ENCODE results near the gene PTPN23. TPM values are rescaled to one million over a fixed set of nuclear protein-coding genes. Genes with fewer than 3 reads are reported as not detected.

PTPN23 gene
- total and polyA plus RNA-seq, 8 donors: 8.6 to 120 (median 27.6) TPM

DNA sequence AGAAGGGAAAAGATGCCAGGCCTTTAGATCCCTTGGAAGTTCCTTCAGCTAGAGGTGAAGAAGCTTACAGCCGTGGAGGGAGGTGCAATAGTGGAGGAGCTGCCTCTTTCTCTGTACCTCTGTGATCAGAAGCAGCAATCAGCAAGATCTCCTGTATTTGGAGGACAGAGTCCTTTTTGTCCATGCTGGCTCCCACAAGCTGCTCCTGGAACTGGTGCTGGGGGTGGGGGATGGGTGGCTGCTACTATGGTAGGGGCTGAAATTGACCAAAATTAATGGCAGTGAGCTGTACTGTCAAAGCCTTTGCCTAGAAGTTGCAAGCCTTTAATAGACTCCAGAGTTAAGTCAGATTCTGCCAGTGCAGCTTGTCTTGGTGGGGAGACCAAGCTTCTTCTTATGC, 18.2 kb downstream of the PTPN23 start:
- Histone ChIP-seq H3K4me1 (peaks cover 15 to 54% (median 37%) of the 10 kb centered on the region in 4 donors), H3K27me3 (no peaks in the 10 kb centered on the region), H3K36me3 (peaks cover 10 to 70% (median 67%) of the 10 kb centered on the region in 4 donors), H3K27ac (peak overlapping the region in 1 of 5 donors; percentile 57), H3K4me3 (no peak overlapping the region), H3K9me3 (no peaks in the 10 kb centered on the region)
- no peak for DNase-seq
- TF ChIP-seq EP300 (IDR thresholded peaks at IDR 0.05) (no peak), POLR2AphosphoS5 (IDR thresholded peaks at IDR 0.05) (no peak), POLR2A (IDR thresholded peaks at IDR 0.05) (no peak)
- TF ChIP-seq, protein P1, sequence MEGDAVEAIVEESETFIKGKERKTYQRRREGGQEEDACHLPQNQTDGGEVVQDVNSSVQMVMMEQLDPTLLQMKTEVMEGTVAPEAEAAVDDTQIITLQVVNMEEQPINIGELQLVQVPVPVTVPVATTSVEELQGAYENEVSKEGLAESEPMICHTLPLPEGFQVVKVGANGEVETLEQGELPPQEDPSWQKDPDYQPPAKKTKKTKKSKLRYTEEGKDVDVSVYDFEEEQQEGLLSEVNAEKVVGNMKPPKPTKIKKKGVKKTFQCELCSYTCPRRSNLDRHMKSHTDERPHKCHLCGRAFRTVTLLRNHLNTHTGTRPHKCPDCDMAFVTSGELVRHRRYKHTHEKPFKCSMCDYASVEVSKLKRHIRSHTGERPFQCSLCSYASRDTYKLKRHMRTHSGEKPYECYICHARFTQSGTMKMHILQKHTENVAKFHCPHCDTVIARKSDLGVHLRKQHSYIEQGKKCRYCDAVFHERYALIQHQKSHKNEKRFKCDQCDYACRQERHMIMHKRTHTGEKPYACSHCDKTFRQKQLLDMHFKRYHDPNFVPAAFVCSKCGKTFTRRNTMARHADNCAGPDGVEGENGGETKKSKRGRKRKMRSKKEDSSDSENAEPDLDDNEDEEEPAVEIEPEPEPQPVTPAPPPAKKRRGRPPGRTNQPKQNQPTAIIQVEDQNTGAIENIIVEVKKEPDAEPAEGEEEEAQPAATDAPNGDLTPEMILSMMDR (IDR thresholded peaks at IDR 0.05): no peak
- intact Hi-C loops (cut with DNase I; ENCODE audit: low total_unique reads): no loop called here
- 74 to 96% (median 80%) methylated on average over 1 of the region's 1 CpG for WGBS, 5 donors

GRCh38 chr3:47399531-47400270, 18.9 kb downstream of the PTPN23 start:
- Histone ChIP-seq H3K27me3 (no peaks in the 10 kb centered on the region), H3K4me3 (no peak overlapping the region), H3K4me1 (peaks cover 11 to 54% (median 36%) of the 10 kb centered on the region in 4 donors), H3K36me3 (peaks cover 10 to 70% (median 67%) of the 10 kb centered on the region in 4 donors), H3K27ac (no peak overlapping the region), H3K9me3 (no peaks in the 10 kb centered on the region)
- no peak for DNase-seq
- intact Hi-C loops (cut with DNase I; ENCODE audit: low total_unique reads): no loop called here
- WGBS, 5 donors: 79 to 90% (median 88%) methylated on average over 9 of the region's 9 CpGs
- TF ChIP-seq, protein P1 (IDR thresholded peaks at IDR 0.05): no peak
- no peak for TF ChIP-seq EP300 (IDR thresholded peaks at IDR 0.05)
- TF ChIP-seq POLR2AphosphoS5 (IDR thresholded peaks at IDR 0.05): no peak
- no peak for TF ChIP-seq POLR2A (IDR thresholded peaks at IDR 0.05)

DNA sequence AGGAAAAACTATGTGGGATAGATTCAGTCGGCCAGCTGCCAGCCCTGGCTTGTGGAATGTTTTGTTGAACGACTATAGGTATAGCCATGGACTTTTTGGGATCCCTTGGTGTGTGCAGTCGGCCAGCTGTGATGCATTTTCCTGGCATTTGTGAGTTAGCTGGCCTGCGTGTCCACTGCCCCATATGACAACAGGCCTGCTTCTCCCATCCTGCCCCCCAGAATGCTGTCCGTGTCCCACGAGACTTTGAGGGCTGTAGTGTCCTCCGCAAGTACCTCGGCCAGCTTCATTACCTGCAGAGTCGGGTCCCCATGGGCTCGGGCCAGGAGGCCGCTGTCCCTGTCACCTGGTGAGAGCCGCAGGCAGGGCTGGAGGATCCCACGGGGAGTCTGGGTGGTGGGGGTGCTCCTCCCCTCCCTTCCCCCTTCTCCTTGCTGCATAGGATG, 23.6 kb downstream of the PTPN23 start:
- Histone ChIP-seq H3K4me3 (no peak overlapping the region), H3K36me3 (peaks cover 26 to 73% (median 71%) of the 10 kb centered on the region in 4 donors), H3K4me1 (peaks cover 15 to 38% (median 32%) of the 10 kb centered on the region in 4 donors), H3K27me3 (no peaks in the 10 kb centered on the region), H3K27ac (peak overlapping the region in 4 of 5 donors; percentile 46 to 71 (median 53)), H3K9me3 (no peaks in the 10 kb centered on the region)
- intact Hi-C loops (cut with DNase I; ENCODE audit: low total_unique reads): no loop called here
- TF ChIP-seq, protein P1 (IDR thresholded peaks at IDR 0.05): no peak
- no peak for TF ChIP-seq POLR2AphosphoS5 (IDR thresholded peaks at IDR 0.05)
- TF ChIP-seq EP300 (IDR thresholded peaks at IDR 0.05): no peak
- TF ChIP-seq POLR2A (IDR thresholded peaks at IDR 0.05): no peak
- peak in 1 of 2 donors; percentile 7 for DNase-seq
- 74 to 81% (median 77%) methylated on average over 11 to 13 of the region's 13 CpGs for WGBS, 5 donors

- H3K9me3 ChIP-seq: no peaks in the 10 kb centered on the region
- no peak overlapping the region for H3K4me3 ChIP-seq
- peaks cover 15 to 36% (median 30%) of the 10 kb centered on the region in 4 donors for H3K4me1 ChIP-seq
- WGBS, 5 donors: 41 to 56% (median 53%) methylated on average over 7 to 9 of the region's 9 CpGs
- TF ChIP-seq EP300 (IDR thresholded peaks at IDR 0.05) (no peak), POLR2AphosphoS5 (IDR thresholded peaks at IDR 0.05) (no peak), POLR2A (IDR thresholded peaks at IDR 0.05) (no peak)
- TF ChIP-seq, protein P1 (IDR thresholded peaks at IDR 0.05): no peak
- no peaks in the 10 kb centered on the region for H3K27me3 ChIP-seq
- H3K36me3 ChIP-seq: peaks cover 34 to 73% (median 72%) of the 10 kb centered on the region in 4 donors
- intact Hi-C loops (cut with DNase I; ENCODE audit: low total_unique reads): no loop called here
- H3K27ac ChIP-seq: peak overlapping the region in 4 of 5 donors; percentile 46 to 71 (median 53)
- peak; percentile 56 to 69 for DNase-seq
Measured at GRCh38 chr3:47404955-47405790, 24.4 kb downstream of the PTPN23 start.
